ENCODE results near the gene PARD3. TPM values are rescaled to one million over a fixed set of nuclear protein-coding genes. Genes with fewer than 3 reads are reported as not detected.

Gene PARD3
- total and polyA plus RNA-seq, 2 experiments from 2014 or later = 47.2 to 59.7 TPM

DNA sequence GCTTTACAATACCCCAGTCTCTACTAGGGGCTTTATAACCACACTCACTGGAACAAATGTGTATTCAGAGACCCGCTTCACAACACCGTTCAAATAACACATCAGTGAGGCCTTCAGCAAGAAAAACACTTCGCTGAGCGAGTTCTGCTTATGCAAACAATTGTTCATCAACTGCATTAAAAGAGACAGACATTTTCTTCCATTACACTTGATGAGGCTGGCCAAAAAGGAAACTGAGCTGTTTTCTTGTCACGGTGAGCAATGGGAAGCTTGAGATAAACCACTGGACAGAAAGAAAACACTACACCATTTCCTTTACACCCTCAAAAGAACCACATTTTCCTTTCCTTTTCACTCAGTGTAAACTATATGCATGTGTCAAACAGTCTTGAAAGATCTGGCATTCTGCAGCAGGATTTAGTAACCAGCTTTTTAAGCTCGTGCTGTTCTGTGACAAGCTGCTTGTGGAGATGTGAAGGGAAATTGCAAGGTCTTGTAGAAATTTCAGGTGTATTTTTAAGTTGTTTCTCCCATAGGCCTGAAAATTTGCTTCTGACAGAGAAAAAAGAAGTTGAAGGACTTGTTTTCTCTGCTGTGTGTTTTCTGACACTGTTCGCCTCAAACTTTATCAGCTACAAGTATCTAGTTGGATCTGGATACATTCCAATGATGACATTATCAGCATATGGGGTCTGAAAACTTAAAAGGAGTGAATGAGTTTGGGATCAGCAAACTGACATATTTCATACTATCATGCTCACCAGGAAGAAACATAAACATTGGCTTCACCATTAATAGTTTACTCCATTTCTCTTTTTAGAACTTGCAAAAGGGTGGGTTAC is 693.1 kb downstream of the PARD3 start:
- Histone ChIP-seq H3K4me2 (peak overlapping the region; percentile 58), H3K27ac (peak overlapping the region; percentile 41)

DNA sequence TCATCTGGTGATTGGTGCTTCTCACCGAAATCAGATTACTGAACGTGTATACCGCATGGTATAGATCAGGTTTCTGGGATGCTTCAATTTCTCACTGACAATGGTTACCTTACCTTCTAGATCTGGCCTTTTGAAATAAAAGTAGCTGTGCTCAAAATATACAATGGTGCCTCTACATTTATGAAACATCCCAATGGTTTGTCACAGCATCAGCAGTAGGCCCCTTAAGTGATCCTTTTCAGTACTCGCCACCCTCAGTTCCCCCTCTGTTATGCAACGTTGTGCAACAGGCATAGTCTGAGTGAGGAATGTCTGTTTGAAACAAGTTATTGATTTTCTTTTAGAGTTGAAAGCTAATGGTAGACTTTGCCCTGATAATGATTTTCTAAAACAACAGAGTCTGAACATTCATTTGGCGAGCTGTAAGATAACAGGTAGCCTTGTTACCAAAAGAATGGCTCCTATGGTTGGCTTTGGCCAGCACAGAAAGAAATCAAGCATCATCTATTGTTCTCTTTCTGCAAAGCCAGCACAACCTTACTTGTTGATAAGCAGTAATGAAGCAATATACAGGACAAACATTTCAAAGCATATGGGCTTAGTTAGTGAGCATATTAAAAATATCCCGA is 693.9 kb downstream of the PARD3 start:
- Histone ChIP-seq H2AFZ (no peak overlapping the region), H3K27me3 (no peaks in the 10 kb centered on the region), H3K4me1 (ENCODE audit: insufficient read depth) (peaks cover 33% of the 10 kb centered on the region), H3K9me3 (ENCODE audit: low read depth) (no peaks in the 10 kb centered on the region), H3K9me2 (replicated peaks; ENCODE audit: insufficient read depth) (no peaks in the 10 kb centered on the region), H3K36me3 (replicated peaks; ENCODE audit: insufficient read depth, low read depth) (no peaks in the 10 kb centered on the region), H3K4me2 (peak overlapping the region; percentile 58), H3K27ac (peak overlapping the region; percentile 41), H4K20me1 (ENCODE audit: insufficient read depth, poor library complexity, severe bottlenecking) (no peaks in the 10 kb centered on the region), H3K4me3 (no peak overlapping the region), H3K79me2 (no peaks in the 10 kb centered on the region)
- no peak for DNase-seq (ENCODE audit: low spot score)
- TF ChIP-seq, protein P1, sequence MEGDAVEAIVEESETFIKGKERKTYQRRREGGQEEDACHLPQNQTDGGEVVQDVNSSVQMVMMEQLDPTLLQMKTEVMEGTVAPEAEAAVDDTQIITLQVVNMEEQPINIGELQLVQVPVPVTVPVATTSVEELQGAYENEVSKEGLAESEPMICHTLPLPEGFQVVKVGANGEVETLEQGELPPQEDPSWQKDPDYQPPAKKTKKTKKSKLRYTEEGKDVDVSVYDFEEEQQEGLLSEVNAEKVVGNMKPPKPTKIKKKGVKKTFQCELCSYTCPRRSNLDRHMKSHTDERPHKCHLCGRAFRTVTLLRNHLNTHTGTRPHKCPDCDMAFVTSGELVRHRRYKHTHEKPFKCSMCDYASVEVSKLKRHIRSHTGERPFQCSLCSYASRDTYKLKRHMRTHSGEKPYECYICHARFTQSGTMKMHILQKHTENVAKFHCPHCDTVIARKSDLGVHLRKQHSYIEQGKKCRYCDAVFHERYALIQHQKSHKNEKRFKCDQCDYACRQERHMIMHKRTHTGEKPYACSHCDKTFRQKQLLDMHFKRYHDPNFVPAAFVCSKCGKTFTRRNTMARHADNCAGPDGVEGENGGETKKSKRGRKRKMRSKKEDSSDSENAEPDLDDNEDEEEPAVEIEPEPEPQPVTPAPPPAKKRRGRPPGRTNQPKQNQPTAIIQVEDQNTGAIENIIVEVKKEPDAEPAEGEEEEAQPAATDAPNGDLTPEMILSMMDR (IDR thresholded peaks at IDR 0.05; ENCODE audit: poor library complexity) = no peak
- TF ChIP-seq EZH2phosphoT487 (IDR thresholded peaks at IDR 0.05; ENCODE audit: low read depth, severe bottlenecking, unreplicated experiment) (no peak), EZH2 (IDR thresholded peaks at IDR 0.05; ENCODE audit: borderline replicate concordance) (no peak)
- WGBS (ENCODE audit: low lambda C conversion rate, missing lambda C conversion rate) = 68% methylated on average over 7 of the region's 7 CpGs

More for the DNA sequence above, 693.1 kb downstream of the PARD3 start:
- Histone ChIP-seq H3K4me3 (no peak overlapping the region), H3K9me2 (replicated peaks; ENCODE audit: insufficient read depth) (no peaks in the 10 kb centered on the region), H3K36me3 (replicated peaks; ENCODE audit: insufficient read depth, low read depth) (no peaks in the 10 kb centered on the region), H3K9me3 (ENCODE audit: low read depth) (no peaks in the 10 kb centered on the region), H3K27me3 (no peaks in the 10 kb centered on the region), H4K20me1 (ENCODE audit: insufficient read depth, poor library complexity, severe bottlenecking) (no peaks in the 10 kb centered on the region), H3K79me2 (no peaks in the 10 kb centered on the region), H3K4me1 (ENCODE audit: insufficient read depth) (peaks cover 30% of the 10 kb centered on the region), H2AFZ (no peak overlapping the region)
- 28% methylated on average over 7 of the region's 7 CpGs for WGBS (ENCODE audit: low lambda C conversion rate, missing lambda C conversion rate)
- DNase-seq (ENCODE audit: low spot score) = no peak
- TF ChIP-seq EZH2 (IDR thresholded peaks at IDR 0.05; ENCODE audit: borderline replicate concordance) (no peak), EZH2phosphoT487 (IDR thresholded peaks at IDR 0.05; ENCODE audit: low read depth, severe bottlenecking, unreplicated experiment) (no peak)
- TF ChIP-seq, protein P1 (IDR thresholded peaks at IDR 0.05; ENCODE audit: poor library complexity) = no peak

DNA sequence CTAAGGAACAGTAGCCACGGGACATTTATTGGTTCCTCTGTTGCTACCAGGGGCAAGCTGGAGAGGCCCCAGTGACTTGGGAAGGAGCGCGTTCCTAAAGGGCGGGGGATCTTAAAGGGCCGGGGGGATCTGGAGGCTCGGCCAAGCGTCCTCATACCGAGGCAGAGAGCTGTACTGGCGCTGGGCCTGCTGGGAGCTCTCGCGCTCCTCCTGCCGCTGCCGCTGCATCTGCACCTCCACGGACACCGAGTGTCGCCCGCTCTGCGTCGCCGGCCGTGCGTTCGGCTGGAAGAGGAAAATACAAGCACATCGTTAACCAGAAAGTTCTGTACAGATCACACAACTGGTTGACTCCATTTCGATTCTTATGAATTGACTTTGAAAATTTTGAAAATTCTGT is 695.6 kb downstream of the PARD3 start:
- 97% methylated on average over 20 of the region's 25 CpGs for WGBS (ENCODE audit: low lambda C conversion rate, missing lambda C conversion rate)
- Histone ChIP-seq H4K20me1 (ENCODE audit: insufficient read depth, poor library complexity, severe bottlenecking) (no peaks in the 10 kb centered on the region), H3K4me1 (ENCODE audit: insufficient read depth) (peaks cover 33% of the 10 kb centered on the region), H3K27me3 (no peaks in the 10 kb centered on the region), H3K4me3 (no peak overlapping the region), H3K9me3 (ENCODE audit: low read depth) (no peaks in the 10 kb centered on the region), H3K79me2 (no peaks in the 10 kb centered on the region), H3K36me3 (replicated peaks; ENCODE audit: insufficient read depth, low read depth) (no peaks in the 10 kb centered on the region), H3K9me2 (replicated peaks; ENCODE audit: insufficient read depth) (no peaks in the 10 kb centered on the region), H3K27ac (no peak overlapping the region), H2AFZ (no peak overlapping the region), H3K4me2 (no peak overlapping the region)
- TF ChIP-seq, protein P1 (IDR thresholded peaks at IDR 0.05; ENCODE audit: poor library complexity) = no peak
- no peak for TF ChIP-seq EZH2phosphoT487 (IDR thresholded peaks at IDR 0.05; ENCODE audit: low read depth, severe bottlenecking, unreplicated experiment)
- no peak for TF ChIP-seq EZH2 (IDR thresholded peaks at IDR 0.05; ENCODE audit: borderline replicate concordance)
- no peak for DNase-seq (ENCODE audit: low spot score)
